Activated CD8-positive, alpha-beta memory T cell treated with anti-CD3 and anti-CD28 coated beads for 48 hours (primary cell): ENCODE results near the gene FAM107B.
"Not testable (repeated sequence)": the region's sequence is repeated elsewhere in the genome, so short reads cannot be mapped to it uniquely, and the experiment has no call there.

Source experiments
- DNase-seq, 3 experiments: peaks; one replicate each; pipeline ENCODE4 v3.0.0-alpha.2; 2020; ENCODE audit warnings: low read depth in 2 of 3, low spot score in 2 of 3

The FAM107B gene

GRCh38 chr10:14667280-14667679, 107.4 kb downstream of the FAM107B start:
- DNase-seq, result no peak

- DNase-seq, result no peak
These were observed 108.5 kb downstream of the FAM107B start for GRCh38 chr10:14665865-14666857.

GRCh38 chr10:14665304-14665703, 109.4 kb downstream of the FAM107B start:
- no peak for DNase-seq

GRCh38 chr10:14664345-14664744, 110.4 kb downstream of the FAM107B start:
- DNase-seq, result no peak

- DNase-seq, result no peak
These were observed 112.9 kb downstream of the FAM107B start for GRCh38 chr10:14661818-14662217.

GRCh38 chr10:14660831-14661230, 113.9 kb downstream of the FAM107B start:
- no peak for DNase-seq

GRCh38 chr10:14659626-14660196, 115.0 kb downstream of the FAM107B start:
- peak; percentile 30 to 39 (median 33) for DNase-seq

- not testable (repeated sequence) for DNase-seq
These were observed 115.6 kb downstream of the FAM107B start for GRCh38 chr10:14659137-14659536.

- DNase-seq, result no peak
These were observed 116.2 kb downstream of the FAM107B start for GRCh38 chr10:14658331-14659127.

- no peak for DNase-seq
These were observed 118.5 kb downstream of the FAM107B start for GRCh38 chr10:14656052-14656730.

GRCh38 chr10:14654821-14655382, 119.8 kb downstream of the FAM107B start:
- DNase-seq, result no peak

GRCh38 chr10:14653271-14654161, 121.2 kb downstream of the FAM107B start:
- no peak for DNase-seq

GRCh38 chr10:14652816-14653215, 121.9 kb downstream of the FAM107B start:
- DNase-seq, result no peak

GRCh38 chr10:14652067-14652466, 122.6 kb downstream of the FAM107B start:
- no peak for DNase-seq

- DNase-seq, result no peak
These were observed 125.0 kb downstream of the FAM107B start for GRCh38 chr10:14649739-14650138.

- no peak for DNase-seq
These were observed 125.8 kb downstream of the FAM107B start for GRCh38 chr10:14648946-14649345.

- peak; percentile 32 to 42 (median 40) for DNase-seq
These were observed 126.5 kb downstream of the FAM107B start for GRCh38 chr10:14648005-14648765.

GRCh38 chr10:14645239-14645960, 129.3 kb downstream of the FAM107B start:
- no peak for DNase-seq
